ENCODE measurements around the gene MC2R. TPM values are rescaled to one million over a fixed set of nuclear protein-coding genes. Genes with fewer than 3 reads are reported as not detected.
A peak's percentile ranks its signal among the peaks of the same experiment; 100 is the strongest.

The MC2R gene
- total RNA-seq (not detected), polyA plus RNA-seq (not detected), total RNA-seq (0 to 0.08 (median 0) reads per million in 6 experiments)

DNA sequence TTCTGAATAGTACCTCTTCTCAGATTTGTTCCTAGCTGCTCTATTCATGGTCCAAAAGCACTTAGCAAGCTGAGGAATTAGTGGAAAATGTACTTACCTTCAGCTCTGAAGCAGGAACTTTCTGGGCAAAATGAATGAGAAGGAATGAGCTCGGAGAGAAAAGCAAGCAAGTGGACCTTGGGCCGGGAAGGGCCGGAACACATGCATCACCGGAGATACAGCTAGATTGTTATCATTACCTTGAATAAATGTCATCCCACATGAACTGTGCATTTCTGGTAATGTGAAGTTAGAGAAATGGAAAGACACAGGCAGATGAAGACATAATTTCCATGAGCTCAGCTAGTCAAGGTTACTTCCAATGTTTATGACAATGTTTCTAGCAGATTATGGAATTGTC is at the start of gene MC2R:
Gene MC2R, minus strand, starts transcription at position 146 of the 400 bp plus-strand sequence. CDS start 30,018 bp downstream, outside the sequence.
- no peaks in the 10 kb centered on the region for H3K36me3 Mint-ChIP-seq
- POLR2A ChIA-PET, result no interaction called here
- H3K27ac Mint-ChIP-seq, result no peak within 1 kb of the TSS

DNA sequence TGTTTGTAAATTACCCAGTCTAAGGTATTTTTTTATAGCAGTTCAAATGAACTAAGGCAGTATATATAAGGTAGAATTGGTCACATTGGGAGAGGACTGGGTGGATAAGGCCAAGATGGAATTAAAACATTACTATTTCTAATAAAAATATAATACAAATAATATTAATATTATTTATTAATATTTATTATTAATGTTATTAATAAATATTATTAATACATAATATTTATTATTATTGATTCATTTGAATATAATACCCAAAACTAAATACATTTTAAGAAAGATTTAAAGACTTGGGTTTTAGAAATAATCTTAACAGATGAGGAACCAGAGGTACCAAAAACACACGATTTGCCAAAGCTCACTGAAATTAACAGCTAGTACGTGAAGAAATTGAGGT is 30.5 kb upstream of the MC2R start:
- DNase-seq (no peak), ATAC-seq (no peak)
- Mint-ChIP-seq H3K27ac (no peak overlapping the region), H3K4me1 (no peaks in the 10 kb centered on the region), H3K36me3 (peaks cover 0 to 4% (median 0%) of the 10 kb centered on the region in 3 donors), H3K27me3 (peaks cover 0 to 6% (median 0%) of the 10 kb centered on the region in 5 donors), H3K9me3 (peaks cover 2 to 27% (median 9%) of the 10 kb centered on the region in 9 donors), H3K4me3 (no peak overlapping the region)
- POLR2A ChIA-PET, result no interaction called here

More for the DNA sequence above, at the start of gene MC2R:
- H3K4me1 Mint-ChIP-seq, result no peaks in the 10 kb centered on the region
- H3K9me3 Mint-ChIP-seq, result no peaks in the 10 kb centered on the region
- DNase-seq, result no peak
- H3K27me3 Mint-ChIP-seq, result peaks cover 0 to 15% (median 3%) of the 10 kb centered on the region in 5 donors
- no peak within 1 kb of the TSS for H3K4me3 Mint-ChIP-seq
- ATAC-seq, result no peak

GRCh38 chr18:13943338-13943737 is 28.0 kb upstream of the MC2R start:
- no peaks in the 10 kb centered on the region for H3K4me1 Mint-ChIP-seq
- POLR2A ChIA-PET, result no interaction called here
- peaks cover 1 to 21% (median 5%) of the 10 kb centered on the region in 9 donors for H3K9me3 Mint-ChIP-seq
- peaks cover 0 to 9% (median 0%) of the 10 kb centered on the region in 5 donors for H3K27me3 Mint-ChIP-seq
- peaks cover 0 to 4% (median 0%) of the 10 kb centered on the region in 3 donors for H3K36me3 Mint-ChIP-seq
- DNase-seq (no peak), ATAC-seq (no peak)
- H3K4me3 Mint-ChIP-seq, result no peak overlapping the region
- no peak overlapping the region for H3K27ac Mint-ChIP-seq

- POLR2A ChIA-PET, result no interaction called here
- H3K4me3 Mint-ChIP-seq, result no peak overlapping the region
- DNase-seq (no peak), ATAC-seq (no peak)
- peaks cover 0 to 4% (median 0%) of the 10 kb centered on the region in 3 donors for H3K36me3 Mint-ChIP-seq
- no peak overlapping the region for H3K27ac Mint-ChIP-seq
- H3K9me3 Mint-ChIP-seq, result peaks cover 0 to 8% (median 0%) of the 10 kb centered on the region in 9 donors
- H3K27me3 Mint-ChIP-seq, result peaks cover 0 to 12% (median 0%) of the 10 kb centered on the region in 5 donors
- H3K4me1 Mint-ChIP-seq, result no peaks in the 10 kb centered on the region
Measured at GRCh38 chr18:13940326-13940725, 25.0 kb upstream of the MC2R start.

- POLR2A ChIA-PET, result no interaction called here
- Mint-ChIP-seq H3K9me3 (peaks cover 0 to 6% (median 0%) of the 10 kb centered on the region in 9 donors), H3K4me1 (no peaks in the 10 kb centered on the region), H3K36me3 (no peaks in the 10 kb centered on the region), H3K27me3 (peaks cover 0 to 12% (median 3%) of the 10 kb centered on the region in 5 donors), H3K4me3 (no peak overlapping the region), H3K27ac (no peak overlapping the region)
- ATAC-seq, result no peak
- DNase-seq, result no peak
Measured at GRCh38 chr18:13934676-13935075, 19.3 kb upstream of the MC2R start.

- POLR2A ChIA-PET, result no interaction called here
- Mint-ChIP-seq H3K27me3 (peaks cover 0 to 10% (median 3%) of the 10 kb centered on the region in 5 donors), H3K9me3 (peaks cover 0 to 12% (median 4%) of the 10 kb centered on the region in 9 donors), H3K27ac (no peak overlapping the region), H3K36me3 (peaks cover 0 to under 1% (median 0%) of the 10 kb centered on the region in 3 donors), H3K4me1 (no peaks in the 10 kb centered on the region), H3K4me3 (no peak overlapping the region)
- DNase-seq (no peak), ATAC-seq (no peak)
Measured at GRCh38 chr18:13934058-13934457, 18.7 kb upstream of the MC2R start.

- Mint-ChIP-seq H3K27ac (no peak overlapping the region), H3K9me3 (peaks cover 0 to 24% (median 12%) of the 10 kb centered on the region in 9 donors), H3K4me3 (no peak overlapping the region), H3K36me3 (peaks cover 0 to 13% (median 0%) of the 10 kb centered on the region in 3 donors), H3K4me1 (no peaks in the 10 kb centered on the region), H3K27me3 (peaks cover 0 to 5% (median 2%) of the 10 kb centered on the region in 5 donors)
- no peak for ATAC-seq
- POLR2A ChIA-PET, result no interaction called here
- DNase-seq, result no peak
Measured at GRCh38 chr18:13932285-13933025, 17.1 kb upstream of the MC2R start.

DNA sequence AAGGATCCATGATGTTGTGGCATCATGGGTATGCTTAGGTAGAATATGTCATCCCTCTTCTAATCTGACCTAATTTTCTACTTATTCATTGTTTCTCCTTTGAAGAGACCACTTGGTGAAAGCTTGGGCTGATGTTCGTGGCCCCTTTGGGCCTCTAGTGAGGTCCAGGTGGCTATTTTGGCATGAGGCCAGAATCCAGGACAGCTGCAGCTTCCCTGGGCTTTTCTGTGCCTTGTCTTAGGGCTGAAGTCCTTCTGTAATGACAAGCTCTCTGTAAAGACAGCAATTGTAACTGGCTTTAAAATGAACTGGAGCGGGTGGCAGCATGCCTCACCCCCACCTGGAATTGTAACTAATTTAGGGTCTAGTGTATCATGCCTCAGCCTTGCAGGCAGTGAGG is 15.6 kb upstream of the MC2R start:
- ATAC-seq (no peak), DNase-seq (no peak)
- Mint-ChIP-seq H3K4me1 (no peaks in the 10 kb centered on the region), H3K27ac (no peak overlapping the region), H3K4me3 (no peak overlapping the region), H3K36me3 (peaks cover 0 to 13% (median 0%) of the 10 kb centered on the region in 3 donors), H3K27me3 (peaks cover 0 to 17% (median 5%) of the 10 kb centered on the region in 5 donors), H3K9me3 (peaks cover 0 to 33% (median 15%) of the 10 kb centered on the region in 9 donors)
- POLR2A ChIA-PET, result no interaction called here

- Mint-ChIP-seq H3K27me3 (peaks cover 0 to 39% (median 7%) of the 10 kb centered on the region in 5 donors), H3K9me3 (peaks cover 0 to 17% (median 6%) of the 10 kb centered on the region in 9 donors), H3K27ac (no peak overlapping the region), H3K4me1 (no peaks in the 10 kb centered on the region), H3K36me3 (peaks cover 0 to 6% (median 0%) of the 10 kb centered on the region in 3 donors), H3K4me3 (no peak overlapping the region)
- DNase-seq (no peak), ATAC-seq (no peak)
- POLR2A ChIA-PET, result no interaction called here
Measured at GRCh38 chr18:13923221-13923620, 7.9 kb upstream of the MC2R start.

GRCh38 chr18:13918898-13919297 is 3.6 kb upstream of the MC2R start:
- Mint-ChIP-seq H3K36me3 (no peaks in the 10 kb centered on the region), H3K4me3 (no peak overlapping the region), H3K4me1 (no peaks in the 10 kb centered on the region), H3K9me3 (no peaks in the 10 kb centered on the region), H3K27ac (peak overlapping the region in 1 of 10 donors; percentile 47), H3K27me3 (peaks cover 3 to 14% (median 6%) of the 10 kb centered on the region in 5 donors)
- POLR2A ChIA-PET, result no interaction called here
- no peak for DNase-seq
- ATAC-seq, result no peak

GRCh38 chr18:13917401-13917800 is 2.1 kb upstream of the MC2R start:
- H3K9me3 Mint-ChIP-seq, result no peaks in the 10 kb centered on the region
- ATAC-seq (no peak), DNase-seq (no peak)
- POLR2A ChIA-PET, result no interaction called here
- no peaks in the 10 kb centered on the region for H3K4me1 Mint-ChIP-seq
- no peak overlapping the region for H3K4me3 Mint-ChIP-seq
- no peaks in the 10 kb centered on the region for H3K36me3 Mint-ChIP-seq
- peaks cover 3 to 17% (median 4%) of the 10 kb centered on the region in 5 donors for H3K27me3 Mint-ChIP-seq
- H3K27ac Mint-ChIP-seq, result no peak overlapping the region

DNA sequence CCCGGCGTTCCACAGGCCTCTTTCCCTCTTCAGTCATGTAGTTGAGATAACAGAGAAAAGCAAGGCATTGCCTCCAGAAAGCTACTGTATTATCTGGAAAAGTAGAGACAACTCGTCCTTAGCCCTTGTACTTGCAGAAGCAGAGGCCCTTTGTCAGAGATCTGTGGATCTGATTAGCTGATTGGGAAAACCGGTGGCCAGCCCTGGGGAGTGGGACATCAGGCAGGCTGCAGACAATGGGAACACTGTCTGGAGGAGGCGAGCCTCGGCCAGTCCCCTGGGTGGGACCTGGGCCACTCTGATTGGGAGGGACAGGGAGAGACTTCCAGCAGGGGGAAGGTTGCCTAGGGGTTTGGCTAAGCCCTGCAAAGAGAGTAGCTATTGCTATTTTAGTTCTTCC is 1.2 kb upstream of the MC2R start:
- no peak for ATAC-seq
- Mint-ChIP-seq H3K9me3 (no peaks in the 10 kb centered on the region), H3K4me3 (no peak overlapping the region), H3K4me1 (no peaks in the 10 kb centered on the region), H3K27me3 (peaks cover 0 to 17% (median 4%) of the 10 kb centered on the region in 5 donors), H3K27ac (no peak overlapping the region), H3K36me3 (no peaks in the 10 kb centered on the region)
- no peak for DNase-seq
- POLR2A ChIA-PET, result no interaction called here

GRCh38 chr18:13915995-13916431 is 677 bp upstream of the MC2R start:
- Mint-ChIP-seq H3K27ac (no peak overlapping the region), H3K4me1 (no peaks in the 10 kb centered on the region), H3K36me3 (no peaks in the 10 kb centered on the region), H3K9me3 (no peaks in the 10 kb centered on the region), H3K27me3 (peaks cover 0 to 17% (median 4%) of the 10 kb centered on the region in 5 donors), H3K4me3 (no peak overlapping the region)
- no peak for DNase-seq
- POLR2A ChIA-PET, result no interaction called here
- ATAC-seq, result no peak
